Measurements from ENCODE around the gene ANKRD61.
"Not testable (repeated sequence)": the region's sequence is repeated elsewhere in the genome, so short reads cannot be mapped to it uniquely, and the experiment has no call there.

The ANKRD61 gene

DNA sequence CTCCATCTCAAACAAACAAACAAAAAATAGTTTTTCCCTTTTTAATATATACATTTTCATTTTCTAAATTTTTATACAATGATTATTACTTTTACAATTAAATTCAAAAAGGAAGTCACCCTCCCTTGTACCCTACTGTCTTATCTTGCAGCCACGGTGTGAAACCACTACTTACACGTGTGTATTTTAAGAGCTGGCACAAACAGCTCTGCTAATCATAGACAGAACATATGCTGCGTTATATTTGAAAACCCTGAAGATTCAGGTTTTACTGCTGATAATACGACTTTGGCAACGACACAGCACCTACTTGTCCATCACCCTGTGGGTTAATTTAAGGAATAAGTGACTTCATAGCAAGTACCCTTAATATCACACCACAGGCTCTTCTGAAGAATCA lies 991 bp downstream of the ANKRD61 start:
- no peak for DNase-seq

DNA sequence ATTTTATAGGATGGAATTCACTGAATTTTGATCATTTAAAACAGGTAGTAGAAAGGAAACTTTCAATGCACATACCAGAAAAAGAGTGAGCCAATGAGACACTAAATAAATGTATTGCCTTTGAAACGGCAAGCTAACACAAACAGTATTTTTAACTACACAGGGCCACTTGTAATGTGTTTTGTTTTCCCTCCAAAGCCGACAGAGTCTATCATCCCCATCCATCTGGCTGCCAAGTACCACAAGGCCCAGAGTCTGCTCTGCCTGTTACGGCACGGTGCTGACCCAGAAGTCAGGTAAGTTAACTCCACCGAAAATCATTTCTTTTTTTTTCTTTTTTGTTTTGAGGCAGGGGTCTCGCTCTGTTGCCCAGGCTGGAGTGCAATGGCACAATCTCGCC lies 1.5 kb downstream of the ANKRD61 start:
- no peak for DNase-seq

DNA sequence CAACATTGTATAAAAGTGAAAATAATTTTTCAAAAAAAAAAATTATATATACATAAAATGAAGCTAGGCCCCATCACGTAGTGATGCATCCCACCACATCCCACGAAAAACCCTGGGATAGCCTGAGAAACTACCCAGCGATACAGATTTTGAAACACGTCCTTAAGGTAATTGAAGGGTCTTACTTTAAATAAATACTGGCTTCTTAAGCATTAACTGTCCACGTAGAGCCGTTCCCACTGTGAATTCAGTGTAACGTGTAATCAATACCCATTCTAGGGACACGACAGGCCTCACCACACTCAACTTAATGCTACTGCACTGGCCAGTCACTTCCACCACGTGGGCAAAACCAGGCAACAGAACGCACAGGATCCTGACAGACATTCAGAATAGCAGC lies 4.0 kb downstream of the ANKRD61 start:
- DNase-seq = no peak

DNA sequence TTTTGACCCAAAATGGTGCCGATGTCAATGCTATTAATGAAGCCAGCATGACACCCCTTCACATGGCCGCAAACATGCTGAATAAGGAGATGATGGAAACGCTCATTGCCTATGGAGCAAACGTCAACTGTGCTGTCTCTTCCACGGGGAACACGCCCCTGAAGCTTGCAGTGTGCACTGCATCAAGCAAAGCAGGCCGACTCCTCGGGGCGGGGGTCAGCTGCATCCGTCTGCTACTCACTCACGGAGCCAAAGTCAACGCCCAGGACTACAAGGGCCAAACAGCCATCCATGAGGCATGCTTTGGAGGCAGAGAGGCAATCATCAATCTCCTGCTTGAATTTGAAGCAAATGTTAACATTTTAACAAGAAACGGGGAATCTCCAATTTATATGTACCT lies 4.5 kb downstream of the ANKRD61 start:
- no peak for DNase-seq

DNA sequence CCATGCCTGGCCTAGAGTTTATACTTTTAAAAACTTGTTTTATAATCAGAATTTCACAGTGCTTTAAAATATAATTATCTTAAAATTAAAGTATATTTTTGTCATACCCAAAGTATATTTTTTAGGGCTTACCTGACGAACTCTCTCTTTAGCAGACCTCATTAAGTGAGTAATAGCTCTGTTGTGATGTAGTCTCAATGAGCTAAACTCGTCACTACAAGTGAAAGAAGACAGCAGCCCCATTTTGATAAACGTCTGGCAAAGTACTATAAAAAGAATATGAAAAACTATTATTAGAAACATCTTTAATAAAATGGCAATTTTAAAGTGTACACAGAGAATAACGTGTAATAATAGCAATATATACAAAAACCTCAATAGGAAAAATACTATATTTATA lies 18.6 kb downstream of the ANKRD61 start:
- DNase-seq = no peak

DNA sequence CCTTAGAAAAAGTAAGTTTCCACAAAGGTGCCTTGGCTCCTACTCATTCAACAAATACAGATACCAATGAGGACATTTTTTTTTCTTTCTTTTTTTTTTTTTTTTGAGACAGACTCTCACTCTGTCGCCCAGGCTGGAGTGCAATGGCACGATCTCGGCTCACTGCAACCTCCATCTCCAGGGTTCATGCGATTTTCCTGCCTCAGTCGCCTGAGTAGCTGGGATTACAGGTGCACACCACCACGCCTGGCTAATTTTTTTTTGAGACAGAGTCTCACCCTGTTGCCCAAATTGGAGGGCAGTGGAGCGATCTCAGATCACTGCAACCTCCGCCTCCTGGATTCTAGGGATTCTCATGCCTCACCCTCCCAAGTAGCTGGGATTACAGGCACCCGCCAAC lies 20.0 kb downstream of the ANKRD61 start:
- not testable (repeated sequence) for DNase-seq

DNA sequence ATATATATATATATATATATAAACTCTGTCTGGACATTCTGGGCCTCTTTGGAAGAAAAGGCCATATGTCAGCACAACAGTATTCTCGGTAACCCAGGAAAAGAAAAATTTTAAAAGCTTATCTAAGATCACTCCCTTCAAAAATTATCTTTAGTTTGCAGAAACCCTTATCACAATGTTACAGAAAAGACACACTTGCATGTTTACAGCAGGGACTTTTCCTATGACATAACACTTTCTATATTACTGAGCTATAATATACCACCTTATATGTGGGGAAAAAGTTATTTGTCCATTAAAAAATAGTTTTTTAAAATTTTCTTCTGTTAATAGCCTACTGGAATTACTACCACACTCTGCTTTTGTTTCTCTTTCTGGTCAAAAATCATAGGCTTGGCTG lies 25.4 kb downstream of the ANKRD61 start:
- DNase-seq = no peak

DNA sequence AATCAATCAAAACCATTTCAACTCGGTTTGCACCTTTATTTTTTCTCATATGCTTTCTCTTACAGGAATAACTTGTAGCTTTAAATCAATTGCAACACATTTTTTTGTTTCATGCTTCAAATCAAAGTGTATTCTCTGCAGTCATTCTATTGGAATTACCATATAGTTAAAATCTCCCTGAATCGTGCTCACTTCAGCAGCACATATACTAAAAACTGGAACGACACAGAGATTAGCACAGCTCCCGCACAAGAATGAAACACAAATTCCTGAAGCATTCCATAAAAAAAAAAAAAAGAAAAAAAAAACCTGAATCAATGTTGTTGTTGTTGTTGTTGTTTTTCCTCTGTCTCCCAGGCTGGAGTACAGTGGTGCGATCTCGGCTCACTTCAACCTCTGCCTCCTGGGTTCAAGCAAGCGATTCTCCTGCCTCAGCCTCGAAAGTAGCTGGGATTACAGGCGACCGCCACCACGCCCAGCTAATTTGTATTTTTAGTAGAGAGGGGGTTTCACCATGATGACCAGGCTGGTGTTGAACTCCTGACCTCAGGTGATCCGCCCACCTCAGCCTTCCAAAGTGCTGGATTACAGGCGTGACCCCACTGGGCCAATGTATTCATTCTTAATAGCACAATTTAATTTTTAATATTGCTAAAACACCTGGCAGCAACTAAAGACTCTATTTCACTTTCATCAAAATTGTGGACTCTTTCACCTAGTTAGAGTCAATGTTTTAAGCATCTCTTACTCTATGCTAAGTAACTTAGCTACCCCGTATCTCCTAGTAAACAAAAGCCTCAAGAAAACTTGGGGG lies 26.3 kb downstream of the ANKRD61 start:
- no peak for DNase-seq

DNA sequence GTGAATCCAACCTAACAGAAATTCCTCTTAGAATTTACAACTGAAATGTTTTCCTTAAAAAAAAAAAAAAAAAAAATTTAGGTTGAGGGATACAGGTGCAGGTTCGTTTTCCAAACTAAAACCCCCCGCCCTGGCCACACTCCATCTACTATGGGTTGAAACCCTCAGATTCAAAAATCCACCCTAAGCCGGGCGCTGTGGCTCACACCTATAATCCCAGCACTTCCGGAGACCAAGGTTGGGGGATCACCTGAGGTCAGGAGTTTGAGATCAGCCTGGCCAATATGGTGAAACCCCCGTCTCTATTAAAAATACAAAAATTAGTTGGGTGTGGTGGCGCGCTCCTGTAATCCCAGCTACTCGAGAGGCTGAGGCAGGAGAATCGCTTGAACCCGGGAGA lies 28.8 kb downstream of the ANKRD61 start:
- DNase-seq = not testable (repeated sequence)

DNA sequence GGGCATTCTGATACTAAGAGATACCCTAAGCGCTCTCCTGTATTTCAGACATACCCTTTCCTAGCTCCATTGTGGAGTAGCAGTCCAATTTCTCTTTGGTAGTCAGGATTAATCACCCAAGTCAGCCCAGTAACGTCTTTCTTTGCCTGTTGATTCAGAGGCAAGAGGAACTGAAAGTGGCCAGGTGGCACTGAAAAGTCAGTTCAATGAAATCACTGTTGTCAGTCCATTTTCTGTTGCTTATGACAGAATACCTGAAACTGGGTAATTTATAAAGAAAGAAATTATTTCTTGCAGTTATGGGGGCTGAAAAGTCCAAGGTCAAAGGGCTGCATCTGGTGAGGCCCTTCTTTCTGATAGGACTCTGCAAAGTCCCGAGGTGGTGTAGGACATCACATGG lies 40.2 kb downstream of the ANKRD61 start:
- no peak for DNase-seq

DNA sequence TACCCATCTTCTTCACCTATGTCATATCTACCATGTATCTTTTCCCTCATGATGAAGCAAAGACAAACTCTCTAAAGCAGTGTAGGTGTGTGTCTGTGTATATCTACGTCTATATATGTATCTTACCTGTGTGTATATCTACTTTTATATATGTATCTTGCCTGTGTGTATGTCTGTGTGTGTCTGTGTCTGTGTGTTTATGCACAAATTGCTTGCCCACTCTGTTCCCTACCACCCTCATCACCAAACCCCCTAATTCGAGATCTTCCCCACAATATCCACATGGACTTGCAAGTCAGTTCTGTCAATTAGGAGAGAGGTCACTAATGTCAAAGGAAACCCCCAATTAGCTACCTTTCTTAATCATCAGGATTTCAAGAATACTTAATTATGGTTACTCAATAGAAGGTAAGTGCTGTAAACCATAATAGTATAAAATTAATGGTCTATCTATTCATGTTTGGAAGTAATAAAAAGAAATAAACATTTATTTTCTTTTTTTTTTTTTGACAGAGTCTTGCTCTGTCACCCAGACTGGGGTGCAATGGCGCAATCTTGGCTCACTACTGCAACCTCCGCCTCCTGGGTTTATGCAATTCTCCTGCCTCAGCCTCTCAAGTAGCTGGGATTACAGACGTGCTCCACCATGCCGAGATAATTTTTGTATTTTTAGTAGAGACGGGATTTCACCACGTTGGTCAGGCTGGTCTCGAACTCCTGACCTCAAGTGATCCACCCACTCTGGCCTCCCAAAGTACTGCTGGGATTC lies 43.6 kb downstream of the ANKRD61 start:
- no peak for DNase-seq

DNA sequence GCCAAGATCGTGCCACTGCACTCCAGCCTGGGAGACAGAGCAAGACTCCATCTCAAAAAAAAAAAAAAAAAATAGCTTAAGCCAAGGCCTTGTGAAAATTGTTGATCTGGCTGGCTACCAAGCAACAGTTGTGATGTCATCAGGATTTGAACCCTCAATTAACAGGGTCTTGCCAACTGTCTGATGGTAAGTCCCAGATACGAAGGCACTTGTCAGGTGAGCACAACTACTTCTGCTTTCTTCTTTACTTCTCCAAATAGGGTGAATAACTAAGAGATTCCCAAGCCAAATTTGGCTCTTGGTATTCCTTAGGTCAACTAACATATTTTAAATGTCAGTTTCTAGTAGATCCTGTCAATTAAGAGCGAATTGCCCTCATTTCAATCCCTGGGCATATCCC lies 47.4 kb downstream of the ANKRD61 start:
- DNase-seq = no peak

DNA sequence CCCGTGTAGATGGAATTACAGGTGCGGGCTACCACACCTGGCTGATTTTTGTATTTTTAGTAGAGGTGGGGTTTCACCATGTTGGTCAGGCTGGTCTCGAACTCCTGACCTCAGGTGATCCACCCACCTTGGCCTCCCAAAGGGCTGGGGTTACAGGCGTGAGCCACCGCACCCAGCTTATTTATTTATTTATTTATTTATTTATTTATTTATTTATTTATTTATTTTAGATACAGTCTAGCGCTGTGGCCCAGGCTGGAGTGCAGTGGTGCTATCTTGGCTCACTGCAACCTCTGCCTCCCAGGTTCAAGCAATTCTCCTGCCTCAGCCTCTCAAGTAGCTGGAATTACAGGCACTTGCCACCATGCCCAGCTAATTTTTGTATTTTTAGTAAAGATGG lies 51.9 kb downstream of the ANKRD61 start:
- not testable (repeated sequence) for DNase-seq
